ENCODE data around the gene SNORC. TPM values are rescaled to one million over a fixed set of nuclear protein-coding genes. Genes with fewer than 3 reads are reported as not detected.

Gene SNORC
- total and polyA plus RNA-seq, 2 of the 4 experiments (the other 2 are of a cell fraction), result under 0.01 to 0.67 TPM

GRCh38 chr2:232892843-232893242 lies 22.8 kb downstream of the SNORC start:
- Histone ChIP-seq H4K91ac (ENCODE audit: insufficient read depth, low read depth, low read length) (no peak overlapping the region), H3K14ac (replicated peaks; ENCODE audit: low read depth, low read length) (no peak overlapping the region), H2AFZ (replicated peaks; ENCODE audit: low read length, poor library complexity) (peak overlapping the region; percentile 21), H2BK5ac (ENCODE audit: low read depth, low read length, poor library complexity, severe bottlenecking) (no peak overlapping the region), H3K27me3 (ENCODE audit: control insufficient read depth, insufficient read depth, low read length) (no peaks in the 10 kb centered on the region; the same call in 1 of the 2 replicates), H3K9ac (ENCODE audit: low read depth, low read length) (no peak overlapping the region), H3K18ac (ENCODE audit: low read depth, low read length) (no peak overlapping the region), H4K5ac (ENCODE audit: low read depth, low read length) (no peak overlapping the region), H2BK15ac (ENCODE audit: low read depth, low read length) (no peak overlapping the region), H2BK120ac (ENCODE audit: low read depth, low read length) (no peak overlapping the region), H3K23ac (ENCODE audit: low read depth, low read length) (no peak overlapping the region), H3K4ac (ENCODE audit: low read depth, low read length) (no peak overlapping the region), H2BK20ac (ENCODE audit: low read depth, low read length) (no peak overlapping the region), H2AK9ac (replicated peaks; ENCODE audit: low read depth, low read length, poor library complexity) (no peak overlapping the region), H4K20me1 (ENCODE audit: insufficient read depth, low read length) (no peaks in the 10 kb centered on the region), H3K4me3 (ENCODE audit: insufficient read depth, low read depth, low read length) (no peak overlapping the region), H3K36me3 (ENCODE audit: control insufficient read depth, insufficient read depth, low read length) (no peaks in the 10 kb centered on the region), H3K4me1 (ENCODE audit: control insufficient read depth, insufficient read depth, low read length) (peaks cover 1% of the 10 kb centered on the region; the same call in 1 of the 2 replicates), H4K8ac (ENCODE audit: low read depth in 2 of 2, low read length in 2 of 2) (no peak overlapping the region), H3K27ac (ENCODE audit: insufficient read depth, low read length) (no peak overlapping the region), H2AK5ac (ENCODE audit: low read depth, low read length) (no peak overlapping the region), H3K4me2 (ENCODE audit: low read depth, low read length) (no peak overlapping the region), H3K79me1 (ENCODE audit: low read depth in 1 of 2, low read length in 2 of 2) (no peaks in the 10 kb centered on the region), H3K56ac (ENCODE audit: extremely low read depth, insufficient read depth, low read length) (no peak overlapping the region), H3K9me1 (ENCODE audit: insufficient read depth, low read length) (peaks cover 6% of the 10 kb centered on the region; the same call in 1 of the 2 replicates), H3K9me3 (ENCODE audit: control insufficient read depth, insufficient read depth, low read length) (no peaks in the 10 kb centered on the region)
- CTCF ChIA-PET, result no interaction called here
- ATAC-seq (ENCODE audit: low read depth), result no peak
- dilution Hi-C loops (cut with HindIII; ENCODE audit: low sequenced_read_pairs, unreplicated experiment) (no loop called here), intact Hi-C loops (cut with micrococcal nuclease) (no loop called here), in situ Hi-C loops (cut with MboI; ENCODE audit: low sequenced_read_pairs) (no loop called here)
- no peak for TF ChIP-seq RCOR1 (IDR thresholded peaks at IDR 0.05; ENCODE audit: insufficient replicate concordance, low read length)
- TF ChIP-seq ELK1 (IDR thresholded peaks at IDR 0.05; ENCODE audit: borderline replicate concordance, low read depth, low read length), result no peak
- POLR2A ChIA-PET (ENCODE audit: unreplicated experiment), result no interaction called here
- 95% methylated on average over 12 of the region's 20 CpGs; no CpG with 5 or more reads in 1 of the 2 experiments for WGBS, 2 experiments (ENCODE audit: extremely low coverage in 2 of 2, insufficient read length in 1 of 2)
- DNase-seq, result no peak
- BruUV-seq (replicated peaks), result no TSS peak
